Panc1 (cell line): ENCODE results near the gene CCDC191. TPM values are rescaled to one million over a fixed set of nuclear protein-coding genes. Genes with fewer than 3 reads are reported as not detected.

Experiments used
- ATAC-seq: fragments of 200-7000 bp; cut with Tn5 transposase; 2 replicates; pipeline ENCODE4 v1.9.1; 2020; ENCODE audit warnings: mild to moderate bottlenecking, moderate library complexity
- BruUV-seq: library from RNA; stranded (reverse); fragments of 400-500 nt; replicated peaks from 2 replicates; lab custom pipeline; 2021; lab: Mats Ljungman, UMichigan
- CTCF ChIA-PET: fragments of 300-600 bp; sonication (Branson Sonifier 250); formaldehyde crosslinking; loops from one replicate; lab custom pipeline; 2022; ENCODE audit warnings: antibody characterized with exemption; lab: Charles Lee
- POLR2A ChIA-PET: fragments of 300-600 bp; sonication (Branson Sonifier 250); formaldehyde crosslinking; loops from one replicate; lab custom pipeline; 2022; ENCODE audit warnings: antibody characterized with exemption; lab: Charles Lee
- DNase-seq: peaks from one replicate; pipeline ENCODE4 v3.0.0-alpha.2; 2010; ENCODE audit warnings: low read depth, low spot score
- H3K27ac ChIP-seq: 2 replicates; pipeline ENCODE4 v1.5.1; 2011; ENCODE audit warnings: mild to moderate bottlenecking, low read length, inconsistent platforms
- H3K27me3 ChIP-seq: fragments of 200-500 bp; sonication (Bioruptor generic); 2 replicates; pipeline ENCODE4 v1.6.0; 2014; ENCODE audit warnings: low read length, inconsistent platforms; ENCODE audit not compliant: control insufficient read depth, insufficient read depth
- H3K36me3 ChIP-seq: fragments of 200-500 bp; sonication (Bioruptor generic); 2 replicates; pipeline ENCODE4 v1.5.1; 2014; ENCODE audit warnings: inconsistent platforms, mild to moderate bottlenecking, low read length, moderate library complexity; ENCODE audit not compliant: control insufficient read depth, insufficient read depth
- H3K4me1 ChIP-seq: 2 replicates; pipeline ENCODE4 v1.5.1; 2011; ENCODE audit warnings: inconsistent platforms, mild to moderate bottlenecking, low read length, moderate library complexity; ENCODE audit not compliant: control insufficient read depth, insufficient read depth
- H3K4me3 ChIP-seq, 2 experiments: 2 replicates each; pipeline ENCODE4 v1.5.1; 2011 to 2012; ENCODE audit warnings: low read depth in 2 of 2, low read length in 2 of 2, mild to moderate bottlenecking in 2 of 2, inconsistent platforms in 1 of 2, moderate library complexity in 1 of 2
- H3K9me3 ChIP-seq: fragments of 200-500 bp; sonication (Bioruptor generic); 2 replicates; pipeline ENCODE4 v1.5.1; 2014; ENCODE audit warnings: low read depth, mild to moderate bottlenecking, inconsistent platforms, low read length, moderate library complexity; ENCODE audit not compliant: control insufficient read depth, insufficient read depth
- POLR2AphosphoS5 ChIP-seq: IDR thresholded peaks from 2 replicates; pipeline ENCODE4 v1.6.1; 2012; ENCODE audit warnings: mild to moderate bottlenecking, low read depth, low read length, moderate library complexity
- REST ChIP-seq, 2 experiments: IDR thresholded peaks; 2 replicates each; pipeline ENCODE4 v1.6.1; 2011 to 2012; ENCODE audit warnings: low read depth in 2 of 2, control low read depth in 1 of 2, low read length in 1 of 2, mild to moderate bottlenecking in 1 of 2, moderate library complexity in 1 of 2; ENCODE audit not compliant: insufficient read depth in 1 of 2
- SIN3A ChIP-seq: IDR thresholded peaks from 2 replicates; pipeline ENCODE4 v1.6.1; 2012; ENCODE audit warnings: low read depth, mild to moderate bottlenecking, low read length, moderate library complexity, borderline replicate concordance; ENCODE audit not compliant: insufficient read depth
- TCF7L2 ChIP-seq: IDR thresholded peaks from 2 replicates; pipeline ENCODE4 v1.6.1; 2011; ENCODE audit warnings: mild to moderate bottlenecking, low read depth, low read length, inconsistent platforms
- in situ Hi-C: cut with HindIII; loops from 2 replicates; pipeline ENCODE4 v1.10.0; 2016; ENCODE audit warnings: low sequenced_read_pairs, low pct_unique_long_range_greater_than_20kb
- intact Hi-C: fragments of 100-400 bp; cut with micrococcal nuclease; formaldehyde crosslinking; loops from one replicate; pipeline ENCODE4 v1.10.0; 2022; ENCODE audit not compliant: unreplicated experiment
- total RNA-seq: library from RNA; stranded (reverse); gene quantifications from one replicate; pipeline ENCODE4 v1.2.1, GENCODE V29; 2021; ENCODE audit not compliant: unreplicated experiment
- TF ChIP-seq, protein P1 (sequence below): fragments of 450-650 bp; IDR thresholded peaks from 2 replicates; pipeline ENCODE4 v1.5.1; 2017; ENCODE audit warnings: mild to moderate bottlenecking

Gene CCDC191
- total RNA-seq, 1 experiment from 2014 or later, result 5.6 TPM

DNA sequence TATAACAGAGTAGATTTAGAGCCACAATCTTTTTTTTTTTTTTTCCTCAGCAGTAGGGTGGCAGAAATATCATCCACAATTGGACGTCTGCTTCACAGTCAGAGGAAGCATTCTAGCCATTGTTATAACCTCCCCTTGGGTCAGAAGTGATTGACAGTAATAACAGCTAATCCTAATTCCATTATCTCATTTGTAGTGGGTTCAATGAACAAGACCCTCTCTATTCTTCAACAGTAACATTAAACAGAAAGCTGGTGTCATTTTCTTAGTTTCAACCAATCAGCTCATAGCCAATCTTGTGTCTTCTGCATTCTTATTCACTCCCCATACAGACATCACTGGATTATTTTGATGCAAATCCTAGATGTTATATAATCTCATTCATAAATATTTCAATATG, 44.8 kb upstream of the CCDC191 start:
- Histone ChIP-seq H3K27ac (no peak overlapping the region), H3K4me1 (no peaks in the 10 kb centered on the region), H3K27me3 (0 out of 2 replicates have a peak, but pooled peaks cover 6% of the 10 kb centered on the region), H3K4me3 (no peak overlapping the region), H3K9me3 (no peaks in the 10 kb centered on the region), H3K36me3 (no peaks in the 10 kb centered on the region)
- no peak for ATAC-seq
- BruUV-seq, result no TSS peak
- ChIA-PET CTCF (no interaction called here), POLR2A (interaction anchor here (0.7 kb wide), 1 partner anchor 222 kb away, joined by 6 read pairs; no protein-coding TSS in a partner anchor)
- TF ChIP-seq, protein P1, sequence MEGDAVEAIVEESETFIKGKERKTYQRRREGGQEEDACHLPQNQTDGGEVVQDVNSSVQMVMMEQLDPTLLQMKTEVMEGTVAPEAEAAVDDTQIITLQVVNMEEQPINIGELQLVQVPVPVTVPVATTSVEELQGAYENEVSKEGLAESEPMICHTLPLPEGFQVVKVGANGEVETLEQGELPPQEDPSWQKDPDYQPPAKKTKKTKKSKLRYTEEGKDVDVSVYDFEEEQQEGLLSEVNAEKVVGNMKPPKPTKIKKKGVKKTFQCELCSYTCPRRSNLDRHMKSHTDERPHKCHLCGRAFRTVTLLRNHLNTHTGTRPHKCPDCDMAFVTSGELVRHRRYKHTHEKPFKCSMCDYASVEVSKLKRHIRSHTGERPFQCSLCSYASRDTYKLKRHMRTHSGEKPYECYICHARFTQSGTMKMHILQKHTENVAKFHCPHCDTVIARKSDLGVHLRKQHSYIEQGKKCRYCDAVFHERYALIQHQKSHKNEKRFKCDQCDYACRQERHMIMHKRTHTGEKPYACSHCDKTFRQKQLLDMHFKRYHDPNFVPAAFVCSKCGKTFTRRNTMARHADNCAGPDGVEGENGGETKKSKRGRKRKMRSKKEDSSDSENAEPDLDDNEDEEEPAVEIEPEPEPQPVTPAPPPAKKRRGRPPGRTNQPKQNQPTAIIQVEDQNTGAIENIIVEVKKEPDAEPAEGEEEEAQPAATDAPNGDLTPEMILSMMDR, result no peak
- TF ChIP-seq TCF7L2, result no peak
- TF ChIP-seq POLR2AphosphoS5, result no peak
- TF ChIP-seq REST (IDR thresholded peaks at IDR 0.05; ENCODE audit: insufficient read depth in 1 of 2, low read depth in 2 of 2, low read length in 1 of 2), result no peak
- TF ChIP-seq SIN3A, result no peak
- DNase-seq, result no peak
- intact Hi-C loops, result no loop called here
- in situ Hi-C loops, result no loop called here

DNA sequence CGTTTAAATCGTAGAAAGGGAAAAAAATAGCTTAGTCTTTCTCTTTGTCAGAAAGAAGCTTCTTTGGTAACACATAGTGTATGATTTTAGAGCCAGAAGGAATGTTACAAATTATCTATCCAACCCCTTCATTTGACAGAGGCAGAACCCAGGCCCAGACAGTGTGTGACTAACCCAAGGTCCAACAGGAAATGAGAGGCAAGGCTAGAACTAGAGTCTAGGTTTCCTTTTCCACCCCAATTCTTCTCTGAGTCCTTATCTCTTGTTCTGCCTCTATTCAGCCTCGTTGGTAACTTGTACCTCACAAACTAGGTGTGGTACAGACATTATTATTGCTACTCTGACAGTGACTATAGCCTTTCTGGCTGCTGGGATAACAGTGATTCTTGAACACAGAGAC, 39.5 kb upstream of the CCDC191 start:
- CTCF ChIA-PET, result no interaction called here
- no peaks in the 10 kb centered on the region for H3K4me1 ChIP-seq
- no peaks in the 10 kb centered on the region for H3K9me3 ChIP-seq
- POLR2A ChIA-PET, result no interaction called here
- no peaks in the 10 kb centered on the region for H3K36me3 ChIP-seq
- H3K27ac ChIP-seq, result no peak overlapping the region
- TF ChIP-seq POLR2AphosphoS5, result no peak
- no peak for TF ChIP-seq TCF7L2
- TF ChIP-seq SIN3A, result no peak
- no peak for TF ChIP-seq REST (IDR thresholded peaks at IDR 0.05; ENCODE audit: insufficient read depth in 1 of 2, low read depth in 2 of 2, low read length in 1 of 2)
- TF ChIP-seq, protein P1, result no peak
- intact Hi-C loops (no loop called here), in situ Hi-C loops (no loop called here)
- DNase-seq, result no peak
- no peak for ATAC-seq
- no peak overlapping the region for H3K4me3 ChIP-seq
- H3K27me3 ChIP-seq, result 0 out of 2 replicates have a peak, but pooled peaks cover 2% of the 10 kb centered on the region
- no TSS peak for BruUV-seq
